Activated CD8-positive, alpha-beta T cell treated with anti-CD3 and anti-CD28 coated beads for 36 hours (primary cell): ENCODE data around the gene SPSB4. TPM values are rescaled to one million over a fixed set of nuclear protein-coding genes. Genes with fewer than 3 reads are reported as not detected.
"Not testable (repeated sequence)": the region's sequence is repeated elsewhere in the genome, so short reads cannot be mapped to it uniquely, and the experiment has no call there.

ENCODE experiments used
- ATAC-seq: fragments of 200-7000 bp; cut with Tn5 transposase; one replicate; pipeline ENCODE4 v1.10.0; 2021; ENCODE audit warnings: mild to moderate bottlenecking, moderate library complexity
- CTCF ChIA-PET: fragments of 350-600 bp; sonication (Branson Sonifier 250); formaldehyde crosslinking; loops from one replicate; lab custom pipeline; 2021; ENCODE audit warnings: antibody characterized with exemption; lab: Charles Lee
- POLR2A ChIA-PET: fragments of 350-600 bp; sonication (Branson Sonifier 250); formaldehyde crosslinking; loops from one replicate; lab custom pipeline; 2021; ENCODE audit warnings: antibody characterized with exemption; lab: Charles Lee
- DNase-seq: peaks from one replicate; pipeline ENCODE4 v3.0.0-alpha.2; 2020
- H3K27ac Mint-ChIP-seq: one replicate; pipeline ENCODE4 v1.8.0; 2021; ENCODE audit warnings: mild to moderate bottlenecking, mixed read lengths
- H3K27me3 Mint-ChIP-seq: one replicate; pipeline ENCODE4 v1.8.0; 2021; ENCODE audit warnings: mixed read lengths
- H3K36me3 Mint-ChIP-seq: one replicate; pipeline ENCODE4 v1.8.0; 2021; ENCODE audit warnings: low read depth, mixed read lengths
- H3K4me1 Mint-ChIP-seq: one replicate; pipeline ENCODE4 v1.8.0; 2021; ENCODE audit warnings: low read depth, mixed read lengths
- H3K4me3 Mint-ChIP-seq: one replicate; pipeline ENCODE4 v1.8.0; 2021; ENCODE audit warnings: mild to moderate bottlenecking, moderate library complexity, mixed read lengths
- H3K9me3 Mint-ChIP-seq: one replicate; pipeline ENCODE4 v1.8.0; 2021; ENCODE audit warnings: mixed read lengths
- intact Hi-C: fragments of 100-400 bp; cut with micrococcal nuclease; formaldehyde crosslinking; loops from one replicate; pipeline ENCODE4 v1.10.0; 2022
- total RNA-seq, 2 experiments: library from RNA; stranded (reverse); gene quantifications; one replicate each; pipeline ENCODE4 v1.2.3, GENCODE V29; 2021
- TF ChIP-seq, protein P1 (sequence below): fragments of 200-600 bp; IDR thresholded peaks from one replicate; pipeline ENCODE4 v1.8.0; 2022; ENCODE audit warnings: antibody characterized with exemption, mild to moderate bottlenecking

SPSB4 gene
- total RNA-seq, 2 experiments from 2014 or later: not detected

DNA sequence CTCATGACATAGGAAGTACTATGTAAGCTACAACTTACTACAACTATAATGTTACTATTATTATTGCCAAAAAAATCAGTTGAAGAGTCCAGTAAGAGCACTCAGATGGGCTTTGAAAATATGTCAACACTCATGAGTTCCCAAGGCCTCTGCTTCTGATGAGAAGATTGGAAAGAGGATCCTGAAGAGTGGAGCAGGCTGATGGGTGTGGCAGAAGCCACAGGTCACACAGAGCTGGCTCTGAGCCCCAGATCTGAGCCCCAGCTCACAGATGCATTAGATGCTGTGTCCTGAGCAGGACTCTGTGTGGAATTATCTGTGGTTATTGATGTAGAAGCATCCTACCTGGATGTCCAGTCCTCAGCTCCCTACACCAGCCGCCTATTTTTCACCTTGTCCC lies 65.6 kb downstream of the SPSB4 start:
- Mint-ChIP-seq H3K9me3 (peaks cover 1% of the 10 kb centered on the region), H3K4me3 (no peak overlapping the region), H3K27me3 (peaks cover 6% of the 10 kb centered on the region), H3K27ac (no peak overlapping the region), H3K36me3 (no peaks in the 10 kb centered on the region), H3K4me1 (no peaks in the 10 kb centered on the region)
- intact Hi-C loops: no loop called here
- TF ChIP-seq, protein P1, sequence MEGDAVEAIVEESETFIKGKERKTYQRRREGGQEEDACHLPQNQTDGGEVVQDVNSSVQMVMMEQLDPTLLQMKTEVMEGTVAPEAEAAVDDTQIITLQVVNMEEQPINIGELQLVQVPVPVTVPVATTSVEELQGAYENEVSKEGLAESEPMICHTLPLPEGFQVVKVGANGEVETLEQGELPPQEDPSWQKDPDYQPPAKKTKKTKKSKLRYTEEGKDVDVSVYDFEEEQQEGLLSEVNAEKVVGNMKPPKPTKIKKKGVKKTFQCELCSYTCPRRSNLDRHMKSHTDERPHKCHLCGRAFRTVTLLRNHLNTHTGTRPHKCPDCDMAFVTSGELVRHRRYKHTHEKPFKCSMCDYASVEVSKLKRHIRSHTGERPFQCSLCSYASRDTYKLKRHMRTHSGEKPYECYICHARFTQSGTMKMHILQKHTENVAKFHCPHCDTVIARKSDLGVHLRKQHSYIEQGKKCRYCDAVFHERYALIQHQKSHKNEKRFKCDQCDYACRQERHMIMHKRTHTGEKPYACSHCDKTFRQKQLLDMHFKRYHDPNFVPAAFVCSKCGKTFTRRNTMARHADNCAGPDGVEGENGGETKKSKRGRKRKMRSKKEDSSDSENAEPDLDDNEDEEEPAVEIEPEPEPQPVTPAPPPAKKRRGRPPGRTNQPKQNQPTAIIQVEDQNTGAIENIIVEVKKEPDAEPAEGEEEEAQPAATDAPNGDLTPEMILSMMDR: no peak
- ATAC-seq: no peak
- ChIA-PET POLR2A (interaction anchor here (0.6 kb wide), 2 partner anchors 125 to 433 kb away, joined by 3 to 4 read pairs; no protein-coding TSS in a partner anchor), CTCF (interaction anchor here (1.8 to 3.3 kb wide), 4 partner anchors 11 to 117 kb away, joined by 6 to 23 read pairs (median 14); no protein-coding TSS in a partner anchor)
- DNase-seq: no peak

DNA sequence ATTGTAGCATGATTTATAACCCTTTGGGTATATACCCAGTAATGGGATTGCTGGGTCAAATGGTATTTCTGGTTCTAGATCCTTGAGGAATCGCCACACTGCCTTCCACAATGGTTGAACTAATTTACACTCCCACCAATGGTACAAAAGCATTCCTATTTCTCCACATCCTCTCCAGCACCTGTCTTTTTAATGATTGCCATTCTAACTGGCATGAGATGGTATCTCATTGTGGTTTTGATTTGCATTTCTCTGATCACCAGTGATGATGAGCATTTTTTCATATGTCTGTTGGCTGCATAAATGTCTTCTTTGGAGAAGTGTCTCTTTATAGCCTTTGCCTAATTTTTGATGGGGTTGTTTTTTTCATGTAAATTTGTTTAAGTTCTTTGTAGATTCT lies 66.8 kb downstream of the SPSB4 start:
- H3K36me3 Mint-ChIP-seq, DNase-seq, H3K4me3 Mint-ChIP-seq, ATAC-seq, H3K4me1 Mint-ChIP-seq, H3K27ac Mint-ChIP-seq, H3K9me3 Mint-ChIP-seq, intact Hi-C loops, POLR2A ChIA-PET, CTCF ChIA-PET, H3K27me3 Mint-ChIP-seq: not testable (repeated sequence)

DNA sequence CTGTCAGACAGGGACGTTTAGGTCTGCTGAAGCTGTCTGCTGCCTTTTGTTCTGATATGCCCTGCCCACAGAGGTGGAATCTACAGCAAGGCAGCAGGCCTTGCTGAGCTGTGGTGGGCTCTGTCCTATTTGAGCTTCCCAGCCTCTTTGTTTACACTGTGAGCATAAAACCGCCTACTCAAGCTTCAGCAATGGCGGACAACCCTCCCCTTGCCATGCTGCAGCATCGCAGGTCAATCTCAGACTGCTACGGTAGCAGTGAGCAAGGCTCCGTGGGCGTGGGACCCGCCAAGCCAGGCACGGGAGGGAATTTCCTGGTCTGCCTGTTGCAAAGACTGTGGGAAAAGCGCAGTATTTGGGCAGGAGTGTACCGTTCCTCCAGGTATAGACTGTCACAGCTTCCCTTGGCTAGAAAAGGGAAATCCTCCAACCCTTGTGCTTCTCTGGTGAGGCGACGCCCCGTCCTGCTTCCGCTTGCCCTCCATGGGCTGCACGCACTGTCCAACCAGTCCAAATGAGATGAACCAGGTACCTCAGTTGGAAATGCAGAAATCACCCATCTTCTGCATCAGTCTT lies 71.4 kb downstream of the SPSB4 start:
- POLR2A ChIA-PET: no interaction called here
- ATAC-seq: no peak
- Mint-ChIP-seq H3K4me3 (no peak overlapping the region), H3K9me3 (peaks cover 1% of the 10 kb centered on the region), H3K27ac (no peak overlapping the region), H3K4me1 (no peaks in the 10 kb centered on the region), H3K27me3 (peaks cover 8% of the 10 kb centered on the region), H3K36me3 (no peaks in the 10 kb centered on the region)
- DNase-seq: no peak
- intact Hi-C loops: no loop called here
- TF ChIP-seq, protein P1: no peak
- CTCF ChIA-PET: interaction anchor here (1.3 kb wide), 1 partner anchor 70 kb away, joined by 5 read pairs; no protein-coding TSS in a partner anchor

DNA sequence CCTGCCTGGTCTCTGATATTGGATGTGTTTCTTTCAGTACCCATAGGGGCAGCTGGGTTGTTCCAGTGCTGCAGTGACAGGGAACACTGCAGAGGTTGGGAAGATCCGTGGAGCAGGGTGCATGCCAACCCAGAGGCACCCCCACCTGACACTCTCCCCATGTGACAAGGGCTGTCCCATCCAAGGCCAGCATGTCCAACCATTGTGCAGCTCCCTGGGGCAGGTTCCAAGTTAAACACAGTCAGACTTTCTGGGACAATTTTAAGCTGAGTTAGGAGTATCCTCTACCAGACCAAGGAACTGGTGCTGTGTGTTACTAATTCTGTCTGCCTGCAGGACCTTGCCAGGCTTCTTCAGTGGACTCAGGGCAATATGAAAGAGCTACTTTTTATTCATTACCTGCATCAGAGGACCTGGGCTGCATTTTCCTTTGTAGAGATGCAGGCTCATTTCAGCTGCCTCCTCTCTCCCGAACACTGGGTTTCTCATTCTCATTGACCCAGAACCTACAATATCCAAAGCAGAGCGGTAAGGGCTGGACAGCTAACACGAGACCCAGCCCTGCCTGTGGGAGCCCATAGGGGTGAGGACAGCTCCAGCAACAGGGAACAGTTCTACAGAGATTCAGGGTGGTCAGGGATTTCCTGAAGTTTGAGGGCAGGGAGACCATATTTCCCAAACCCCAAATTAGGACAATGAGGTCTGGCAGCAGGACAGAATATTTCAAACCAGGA lies 72.7 kb downstream of the SPSB4 start:
- Mint-ChIP-seq H3K9me3 (no peaks in the 10 kb centered on the region), H3K36me3 (no peaks in the 10 kb centered on the region), H3K27me3 (peaks cover 8% of the 10 kb centered on the region), H3K4me1 (no peaks in the 10 kb centered on the region), H3K27ac (no peak overlapping the region), H3K4me3 (no peak overlapping the region)
- TF ChIP-seq, protein P1: no peak
- intact Hi-C loops: no loop called here
- ChIA-PET CTCF (interaction anchor here (1.2 kb wide), 1 partner anchor 68 kb away, joined by 4 read pairs; no protein-coding TSS in a partner anchor), POLR2A (no interaction called here)
- DNase-seq (no peak), ATAC-seq (no peak)

DNA sequence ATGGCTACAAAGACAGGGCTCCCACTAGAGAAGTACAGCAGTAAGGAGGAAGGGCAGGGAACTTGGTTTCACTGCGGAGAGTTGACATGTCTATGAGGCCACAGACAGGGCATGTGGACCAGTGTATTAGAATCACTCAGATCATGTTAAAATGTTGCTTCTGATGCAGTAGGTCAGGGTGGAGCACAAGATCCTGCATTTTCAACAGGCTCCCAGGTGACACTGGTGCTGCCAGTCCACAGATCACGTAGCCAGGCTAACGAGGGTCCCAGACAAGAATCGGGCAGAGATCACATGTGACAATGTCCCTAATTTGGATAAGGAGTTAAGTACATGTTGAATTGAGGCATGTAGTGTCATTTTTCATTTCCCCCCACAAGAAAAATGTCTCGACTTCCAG lies 73.6 kb downstream of the SPSB4 start:
- Mint-ChIP-seq H3K4me1 (no peaks in the 10 kb centered on the region), H3K27me3 (peaks cover 8% of the 10 kb centered on the region), H3K9me3 (no peaks in the 10 kb centered on the region), H3K27ac (no peak overlapping the region), H3K4me3 (no peak overlapping the region), H3K36me3 (no peaks in the 10 kb centered on the region)
- TF ChIP-seq, protein P1: no peak
- CTCF ChIA-PET: interaction anchor here (1.2 kb wide), 1 partner anchor 67 kb away, joined by 4 read pairs; no protein-coding TSS in a partner anchor
- intact Hi-C loops: no loop called here
- no peak for ATAC-seq
- POLR2A ChIA-PET: no interaction called here
- DNase-seq: no peak
